Body of pancreas (tissue), 4 donors: ENCODE results near the gene UBXN10. TPM values are rescaled to one million over a fixed set of nuclear protein-coding genes. Genes with fewer than 3 reads are reported as not detected.

Experiments used
- ATAC-seq: fragments of 150-250 bp; one replicate; pipeline ENCODE4 v1.9.1; 2016
- DNase-seq, 4 donors: peaks; one replicate each; pipeline ENCODE4 v3.0.0-alpha.2; 2019
- H3K27ac ChIP-seq, 4 donors: fragments of 200-600 bp; sonication (generic); 1 replicate in 3 of 4; 2 replicates in 1 of 4; pipeline versions ENCODE4 v1.5.1 to v1.6.1; 2016 to 2019; ENCODE audit warnings: mild to moderate bottlenecking in 1 of 4, mixed read lengths in 1 of 4, moderate library complexity in 1 of 4
- H3K27me3 ChIP-seq, 2 donors: fragments of 200-600 bp; sonication (generic); one replicate each; pipeline ENCODE4 v1.6.0; 2016; ENCODE audit warnings: mild to moderate bottlenecking in 1 of 2
- H3K36me3 ChIP-seq, 2 donors: fragments of 200-600 bp; sonication (generic); replicated peaks in 1 of 2; 2 replicates each; pipeline ENCODE4 v1.5.1; 2016; ENCODE audit warnings: low read depth in 2 of 2; ENCODE audit not compliant: insufficient read depth in 1 of 2
- H3K4me1 ChIP-seq: fragments of 200-600 bp; sonication (generic); one replicate; pipeline ENCODE4 v1.6.0; 2016
- H3K4me3 ChIP-seq, 2 donors: fragments of 200-600 bp; sonication (generic); 1 replicate in 1 of 2; 2 replicates in 1 of 2; pipeline ENCODE4 v1.5.1; 2016 to 2019
- H3K9me3 ChIP-seq, 3 donors: fragments of 200-600 bp; sonication (generic); 1 replicate in 2 of 3; 2 replicates in 1 of 3; pipeline ENCODE4 v1.5.1; 2016
- POLR2A ChIP-seq, 3 donors: fragments of 450-650 bp; IDR thresholded peaks; one replicate each; pipeline ENCODE4 v1.6.1; 2016; ENCODE audit warnings: antibody characterized with exemption in 3 of 3, mild to moderate bottlenecking in 2 of 3
- WGBS, 2 donors: methylation state at CpG; one replicate each; pipeline ENCODE4 v1.1.5; 2017; 5-methylcytosine and 5-hydroxymethylcytosine counted together
- intact Hi-C: fragments of 100-400 bp; cut with DNase I; formaldehyde crosslinking; loops from one replicate; pipeline ENCODE4 v1.15.1; 2023
- total RNA-seq, 2 donors: library from RNA; depleted of rRNA; stranded (reverse); fragments of >200 nt; gene quantifications; one replicate each; pipeline ENCODE4 v1.1.0, GENCODE V29; 2016
- TF ChIP-seq, protein P1 (sequence below), 7 experiments: fragments of 450-650 bp in 4 of 7; fragments of 200-600 bp in 3 of 7; sonication (generic) in 3 of 7; IDR thresholded peaks; one replicate each; pipeline ENCODE4 v1.5.1; 2016 to 2019; ENCODE audit warnings: antibody characterized with exemption in 7 of 7

The UBXN10 gene
- total RNA-seq, 2 donors from 2014 or later, result under 0.01 to 1.0 TPM

DNA sequence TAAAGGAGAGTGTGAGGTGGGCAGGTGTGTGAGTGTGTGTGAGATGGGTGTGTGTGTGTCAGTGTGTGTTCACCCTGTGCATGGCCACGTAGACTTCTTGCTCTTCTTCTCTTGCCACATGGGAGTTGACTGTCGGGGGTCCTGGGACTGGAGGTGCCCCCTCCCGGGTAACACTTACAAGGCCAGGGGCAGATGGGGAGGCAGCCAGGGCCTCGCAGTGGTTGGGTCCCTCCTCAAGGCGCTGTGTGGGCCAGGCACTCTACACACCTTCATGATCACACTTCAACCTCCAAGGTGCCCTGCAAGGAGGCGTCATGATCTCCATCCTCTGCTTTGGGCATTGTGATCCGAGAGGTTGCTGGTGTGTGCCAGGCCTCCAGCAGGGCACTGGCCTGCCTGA, 44.4 kb upstream of the UBXN10 start:
- H3K36me3 ChIP-seq, result no peaks in the 10 kb centered on the region
- TF ChIP-seq, protein P1, sequence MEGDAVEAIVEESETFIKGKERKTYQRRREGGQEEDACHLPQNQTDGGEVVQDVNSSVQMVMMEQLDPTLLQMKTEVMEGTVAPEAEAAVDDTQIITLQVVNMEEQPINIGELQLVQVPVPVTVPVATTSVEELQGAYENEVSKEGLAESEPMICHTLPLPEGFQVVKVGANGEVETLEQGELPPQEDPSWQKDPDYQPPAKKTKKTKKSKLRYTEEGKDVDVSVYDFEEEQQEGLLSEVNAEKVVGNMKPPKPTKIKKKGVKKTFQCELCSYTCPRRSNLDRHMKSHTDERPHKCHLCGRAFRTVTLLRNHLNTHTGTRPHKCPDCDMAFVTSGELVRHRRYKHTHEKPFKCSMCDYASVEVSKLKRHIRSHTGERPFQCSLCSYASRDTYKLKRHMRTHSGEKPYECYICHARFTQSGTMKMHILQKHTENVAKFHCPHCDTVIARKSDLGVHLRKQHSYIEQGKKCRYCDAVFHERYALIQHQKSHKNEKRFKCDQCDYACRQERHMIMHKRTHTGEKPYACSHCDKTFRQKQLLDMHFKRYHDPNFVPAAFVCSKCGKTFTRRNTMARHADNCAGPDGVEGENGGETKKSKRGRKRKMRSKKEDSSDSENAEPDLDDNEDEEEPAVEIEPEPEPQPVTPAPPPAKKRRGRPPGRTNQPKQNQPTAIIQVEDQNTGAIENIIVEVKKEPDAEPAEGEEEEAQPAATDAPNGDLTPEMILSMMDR (IDR thresholded peaks at IDR 0.05), result no peak
- no peak for TF ChIP-seq POLR2A (IDR thresholded peaks at IDR 0.05)
- no peaks in the 10 kb centered on the region for H3K9me3 ChIP-seq
- H3K27ac ChIP-seq, result no peak overlapping the region
- DNase-seq (no peak), ATAC-seq (no peak)
- intact Hi-C loops, result no loop called here
- H3K4me1 ChIP-seq, result no peaks in the 10 kb centered on the region
- no peak overlapping the region for H3K4me3 ChIP-seq
- H3K27me3 ChIP-seq, result no peaks in the 10 kb centered on the region
- WGBS, 2 donors, result 81 to 83% methylated on average over 2 to 7 of the region's 7 CpGs

DNA sequence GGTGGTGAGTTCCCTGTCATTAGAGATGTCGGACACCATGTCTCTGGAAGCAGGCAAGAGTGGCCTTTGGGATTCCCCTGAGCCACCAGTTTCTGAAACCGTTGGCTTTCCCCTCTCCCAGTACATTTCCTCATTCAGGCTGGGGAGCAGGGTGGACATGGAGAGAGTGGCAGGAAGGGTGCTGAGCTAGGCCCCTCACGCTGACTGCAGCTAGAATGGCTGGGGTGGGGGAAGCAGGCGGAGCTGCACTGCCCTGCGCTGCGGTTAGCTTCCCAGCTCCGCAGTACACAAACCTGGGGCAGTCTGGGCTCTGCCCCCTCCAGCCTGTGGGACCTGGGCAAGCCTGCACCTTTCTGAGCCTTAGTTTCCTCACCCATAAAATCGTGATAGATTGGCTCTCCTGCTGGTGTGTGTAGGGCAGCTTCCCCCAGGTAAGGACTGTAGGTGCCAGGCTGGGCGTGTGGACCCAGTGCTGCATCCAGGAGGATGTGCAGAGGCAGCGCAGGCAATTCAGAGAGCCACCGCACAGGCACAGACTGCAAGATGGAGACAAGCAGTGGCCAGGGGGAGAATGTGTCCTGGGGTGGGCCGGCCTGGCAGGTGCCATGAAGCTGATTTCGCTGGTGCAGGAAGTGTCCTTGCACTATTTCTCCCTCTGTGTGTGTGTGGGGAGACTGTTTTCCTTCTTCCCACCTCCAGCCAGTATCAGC, 43.7 kb upstream of the UBXN10 start:
- Histone ChIP-seq H3K27me3 (no peaks in the 10 kb centered on the region), H3K9me3 (no peaks in the 10 kb centered on the region), H3K36me3 (no peaks in the 10 kb centered on the region), H3K4me1 (no peaks in the 10 kb centered on the region), H3K27ac (no peak overlapping the region), H3K4me3 (no peak overlapping the region)
- ATAC-seq (no peak), DNase-seq (no peak)
- WGBS, 2 donors, result 69 to 83% methylated on average over 4 to 13 of the region's 13 CpGs
- intact Hi-C loops, result no loop called here
- no peak for TF ChIP-seq POLR2A (IDR thresholded peaks at IDR 0.05)
- TF ChIP-seq, protein P1 (IDR thresholded peaks at IDR 0.05), result no peak

DNA sequence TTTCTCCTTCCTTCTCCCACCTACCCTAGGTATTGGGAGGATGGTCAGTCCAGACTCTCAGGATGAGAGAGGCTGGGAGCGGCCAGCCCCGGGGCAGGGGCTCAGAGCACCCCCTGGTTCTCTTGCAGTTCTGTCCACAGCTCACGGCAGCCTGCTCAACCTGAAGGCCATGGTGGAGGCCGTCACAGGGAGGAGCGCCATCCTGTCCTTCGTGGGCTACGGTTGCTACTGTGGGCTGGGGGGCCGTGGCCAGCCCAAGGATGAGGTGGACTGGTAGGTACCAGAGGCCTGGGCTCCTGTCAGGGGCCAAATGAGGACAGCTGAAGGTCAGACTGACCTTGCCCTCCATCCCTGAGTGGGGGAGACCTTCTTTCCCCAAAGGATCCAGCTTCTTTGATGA, 42.6 kb upstream of the UBXN10 start:
- intact Hi-C loops, result no loop called here
- H3K36me3 ChIP-seq, result no peaks in the 10 kb centered on the region
- H3K4me1 ChIP-seq, result no peaks in the 10 kb centered on the region
- no peaks in the 10 kb centered on the region for H3K9me3 ChIP-seq
- H3K27ac ChIP-seq, result no peak overlapping the region
- no peak overlapping the region for H3K4me3 ChIP-seq
- TF ChIP-seq, protein P1 (IDR thresholded peaks at IDR 0.05), result no peak
- no peak for TF ChIP-seq POLR2A (IDR thresholded peaks at IDR 0.05)
- no peaks in the 10 kb centered on the region for H3K27me3 ChIP-seq
- DNase-seq, result no peak
- WGBS, 2 donors, result 77 to 82% methylated on average over 6 to 8 of the region's 8 CpGs
- no peak for ATAC-seq

DNA sequence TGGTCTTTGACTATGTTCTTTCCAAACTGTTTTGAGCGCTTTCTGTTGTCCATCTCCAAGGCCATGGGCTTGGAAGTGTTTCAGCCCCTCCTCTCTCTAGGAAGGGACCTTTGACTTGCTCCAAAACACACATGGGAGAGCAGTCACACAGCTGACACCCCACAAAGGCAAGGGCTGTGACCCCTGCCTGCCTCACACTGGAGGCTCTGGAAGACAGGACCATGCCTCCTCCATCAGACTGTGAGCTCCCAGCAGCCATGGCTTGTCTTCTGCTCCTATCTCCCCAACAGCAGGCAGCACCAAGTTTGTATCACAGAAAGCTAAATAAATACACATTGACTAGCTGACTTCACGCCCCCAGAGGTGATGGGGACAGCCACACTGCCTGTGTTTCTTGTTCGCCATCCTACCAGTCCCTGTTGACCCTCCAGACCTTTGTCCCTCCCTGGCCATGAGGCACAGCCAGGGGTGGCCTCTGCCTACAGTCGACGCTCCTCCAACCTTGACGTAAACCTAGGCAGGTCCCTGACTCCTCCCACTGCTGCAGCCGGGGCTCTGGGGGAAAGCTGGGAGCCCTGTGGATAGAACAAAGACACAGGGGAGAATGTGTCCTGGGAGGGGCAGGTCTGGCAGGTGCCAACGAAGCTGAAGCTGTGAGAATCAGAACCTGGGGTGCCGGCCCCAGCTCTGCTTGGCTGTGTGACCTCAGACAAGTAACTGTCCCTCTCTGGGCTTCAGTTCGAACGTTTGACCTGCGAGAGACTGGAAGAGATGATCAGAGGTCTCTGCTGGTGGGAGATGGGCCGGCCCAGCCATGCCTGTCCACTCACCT, 41.9 kb upstream of the UBXN10 start:
- DNase-seq (no peak), ATAC-seq (no peak)
- intact Hi-C loops, result no loop called here
- no peak overlapping the region for H3K4me3 ChIP-seq
- H3K27ac ChIP-seq, result no peak overlapping the region
- no peaks in the 10 kb centered on the region for H3K4me1 ChIP-seq
- H3K27me3 ChIP-seq, result no peaks in the 10 kb centered on the region
- no peak for TF ChIP-seq POLR2A (IDR thresholded peaks at IDR 0.05)
- TF ChIP-seq, protein P1 (IDR thresholded peaks at IDR 0.05), result no peak
- no peaks in the 10 kb centered on the region for H3K36me3 ChIP-seq
- no peaks in the 10 kb centered on the region for H3K9me3 ChIP-seq
- WGBS, 2 donors, result 47 to 62% methylated on average over 13 of the region's 13 CpGs
